Measurements from ENCODE around the gene MTHFD1.

The MTHFD1 gene

GRCh38 chr14:64421166-64421565 lies 33.0 kb downstream of the MTHFD1 start:
- H2BK120ac ChIP-seq (ENCODE audit: insufficient read depth, low read length, poor library complexity) = no peak overlapping the region
- H4K91ac ChIP-seq (ENCODE audit: low read depth, low read length) = no peak overlapping the region
- DNase-seq = peak in 1 of 2 donors; percentile 35
- no peak overlapping the region for H3K14ac ChIP-seq (ENCODE audit: low read length)
- H3K9ac ChIP-seq (ENCODE audit: low read length) = no peak overlapping the region
- H3K9me3 ChIP-seq (ENCODE audit: insufficient read depth, low read depth, low read length) = no peaks in the 10 kb centered on the region
- H3K4me1 ChIP-seq (ENCODE audit: control insufficient read depth in 1 of 2, insufficient read depth in 2 of 2, low read length in 2 of 2) = peaks cover 2 to 3% of the 10 kb centered on the region in 2 experiments
- no peak overlapping the region for H2BK5ac ChIP-seq (ENCODE audit: low read depth, low read length, poor library complexity)
- no peaks in the 10 kb centered on the region for H3K79me1 ChIP-seq (ENCODE audit: low read length)
- no peak overlapping the region for H2AFZ ChIP-seq (ENCODE audit: insufficient read depth, low read length, poor library complexity)
- no peak overlapping the region for H3K18ac ChIP-seq (ENCODE audit: low read length)
- no peak overlapping the region for H3K4me3 ChIP-seq (ENCODE audit: low read depth, low read length)
- H2BK12ac ChIP-seq (ENCODE audit: low read length) = no peak overlapping the region
- no peaks in the 10 kb centered on the region for H3K27me3 ChIP-seq (ENCODE audit: insufficient read depth, low read length)
- no peak overlapping the region for H4K8ac ChIP-seq (ENCODE audit: low read depth, low read length)
- H3K4me2 ChIP-seq (ENCODE audit: low read length) = no peak overlapping the region
- H3K4ac ChIP-seq (ENCODE audit: low read depth, low read length) = no peak overlapping the region
- peaks cover 14 to 21% of the 10 kb centered on the region in 2 experiments for H3K36me3 ChIP-seq (ENCODE audit: control insufficient read depth in 1 of 2, insufficient read depth in 2 of 2, low read length in 2 of 2)
- WGBS (ENCODE audit: extremely low coverage, insufficient coverage, insufficient read length) = no CpG with 5 or more reads among the region's 8 CpGs
- H3K23ac ChIP-seq (ENCODE audit: low read length) = no peak overlapping the region
- H3K27ac ChIP-seq (ENCODE audit: low read depth, low read length) = no peak overlapping the region
- no peak overlapping the region for H2AK5ac ChIP-seq (ENCODE audit: low read length)
- no peak overlapping the region for H4K12ac ChIP-seq (ENCODE audit: low read depth, low read length)
- no peaks in the 10 kb centered on the region for H3K79me2 ChIP-seq (ENCODE audit: control insufficient read depth, insufficient read depth, low read length, poor library complexity)

- no peak overlapping the region for H3K4me2 ChIP-seq (ENCODE audit: low read length)
- H3K79me1 ChIP-seq (ENCODE audit: low read length) = no peaks in the 10 kb centered on the region
- no peak for DNase-seq
- H2BK12ac ChIP-seq (ENCODE audit: low read length) = no peak overlapping the region
- no peak overlapping the region for H4K12ac ChIP-seq (ENCODE audit: low read depth, low read length)
- no peak overlapping the region for H3K23ac ChIP-seq (ENCODE audit: low read length)
- H2AFZ ChIP-seq (ENCODE audit: insufficient read depth, low read length, poor library complexity) = no peak overlapping the region
- WGBS (ENCODE audit: extremely low coverage, insufficient coverage, insufficient read length) = no CpG with 5 or more reads among the region's 1 CpG
- no peaks in the 10 kb centered on the region for H3K79me2 ChIP-seq (ENCODE audit: control insufficient read depth, insufficient read depth, low read length, poor library complexity)
- H3K9ac ChIP-seq (ENCODE audit: low read length) = no peak overlapping the region
- H2AK5ac ChIP-seq (ENCODE audit: low read length) = no peak overlapping the region
- H3K27ac ChIP-seq (ENCODE audit: low read depth, low read length) = no peak overlapping the region
- peaks cover 18 to 24% of the 10 kb centered on the region in 2 experiments for H3K36me3 ChIP-seq (ENCODE audit: control insufficient read depth in 1 of 2, insufficient read depth in 2 of 2, low read length in 2 of 2)
- H2BK5ac ChIP-seq (ENCODE audit: low read depth, low read length, poor library complexity) = no peak overlapping the region
- no peak overlapping the region for H3K18ac ChIP-seq (ENCODE audit: low read length)
- no peak overlapping the region for H3K4me3 ChIP-seq (ENCODE audit: low read depth, low read length)
- no peak overlapping the region for H4K91ac ChIP-seq (ENCODE audit: low read depth, low read length)
- H3K14ac ChIP-seq (ENCODE audit: low read length) = no peak overlapping the region
- no peak overlapping the region for H4K8ac ChIP-seq (ENCODE audit: low read depth, low read length)
- no peak overlapping the region for H2BK120ac ChIP-seq (ENCODE audit: insufficient read depth, low read length, poor library complexity)
- peaks cover 2 to 3% of the 10 kb centered on the region in 2 experiments for H3K4me1 ChIP-seq (ENCODE audit: control insufficient read depth in 1 of 2, insufficient read depth in 2 of 2, low read length in 2 of 2)
- H3K9me3 ChIP-seq (ENCODE audit: insufficient read depth, low read depth, low read length) = no peaks in the 10 kb centered on the region
- no peaks in the 10 kb centered on the region for H3K27me3 ChIP-seq (ENCODE audit: insufficient read depth, low read length)
- H3K4ac ChIP-seq (ENCODE audit: low read depth, low read length) = no peak overlapping the region
Measured at GRCh38 chr14:64422005-64422404, 33.9 kb downstream of the MTHFD1 start.

- peaks cover 2 to 3% of the 10 kb centered on the region in 2 experiments for H3K4me1 ChIP-seq (ENCODE audit: control insufficient read depth in 1 of 2, insufficient read depth in 2 of 2, low read length in 2 of 2)
- H3K9ac ChIP-seq (ENCODE audit: low read length) = no peak overlapping the region
- no peak overlapping the region for H3K18ac ChIP-seq (ENCODE audit: low read length)
- H3K4ac ChIP-seq (ENCODE audit: low read depth, low read length) = no peak overlapping the region
- peaks cover 19 to 25% of the 10 kb centered on the region in 2 experiments for H3K36me3 ChIP-seq (ENCODE audit: control insufficient read depth in 1 of 2, insufficient read depth in 2 of 2, low read length in 2 of 2)
- H2BK5ac ChIP-seq (ENCODE audit: low read depth, low read length, poor library complexity) = no peak overlapping the region
- H3K27me3 ChIP-seq (ENCODE audit: insufficient read depth, low read length) = no peaks in the 10 kb centered on the region
- H3K4me3 ChIP-seq (ENCODE audit: low read depth, low read length) = no peak overlapping the region
- no peak overlapping the region for H2AFZ ChIP-seq (ENCODE audit: insufficient read depth, low read length, poor library complexity)
- no peak for DNase-seq
- H3K79me1 ChIP-seq (ENCODE audit: low read length) = no peaks in the 10 kb centered on the region
- H4K91ac ChIP-seq (ENCODE audit: low read depth, low read length) = no peak overlapping the region
- H4K12ac ChIP-seq (ENCODE audit: low read depth, low read length) = no peak overlapping the region
- no peak overlapping the region for H3K27ac ChIP-seq (ENCODE audit: low read depth, low read length)
- no peak overlapping the region for H3K4me2 ChIP-seq (ENCODE audit: low read length)
- H2BK12ac ChIP-seq (ENCODE audit: low read length) = no peak overlapping the region
- no peak overlapping the region for H2AK5ac ChIP-seq (ENCODE audit: low read length)
- no peak overlapping the region for H3K14ac ChIP-seq (ENCODE audit: low read length)
- H3K9me3 ChIP-seq (ENCODE audit: insufficient read depth, low read depth, low read length) = no peaks in the 10 kb centered on the region
- no peak overlapping the region for H4K8ac ChIP-seq (ENCODE audit: low read depth, low read length)
- no peaks in the 10 kb centered on the region for H3K79me2 ChIP-seq (ENCODE audit: control insufficient read depth, insufficient read depth, low read length, poor library complexity)
- WGBS (ENCODE audit: extremely low coverage, insufficient coverage, insufficient read length) = no CpG with 5 or more reads among the region's 7 CpGs
- no peak overlapping the region for H2BK120ac ChIP-seq (ENCODE audit: insufficient read depth, low read length, poor library complexity)
- H3K23ac ChIP-seq (ENCODE audit: low read length) = peak overlapping the region; percentile 17
Measured at GRCh38 chr14:64422756-64423155, 34.6 kb downstream of the MTHFD1 start.

GRCh38 chr14:64423987-64424386 lies 35.8 kb downstream of the MTHFD1 start:
- Histone ChIP-seq H2BK12ac (ENCODE audit: low read length) (no peak overlapping the region), H4K8ac (ENCODE audit: low read depth, low read length) (no peak overlapping the region), H3K4ac (ENCODE audit: low read depth, low read length) (no peak overlapping the region), H3K14ac (ENCODE audit: low read length) (no peak overlapping the region), H3K79me2 (ENCODE audit: control insufficient read depth, insufficient read depth, low read length, poor library complexity) (no peaks in the 10 kb centered on the region), H3K27ac (ENCODE audit: low read depth, low read length) (no peak overlapping the region), H3K36me3 (ENCODE audit: control insufficient read depth in 1 of 2, insufficient read depth in 2 of 2, low read length in 2 of 2) (peaks cover 13 to 22% of the 10 kb centered on the region in 2 experiments), H3K23ac (ENCODE audit: low read length) (no peak overlapping the region), H3K18ac (ENCODE audit: low read length) (no peak overlapping the region), H3K4me1 (ENCODE audit: control insufficient read depth in 1 of 2, insufficient read depth in 2 of 2, low read length in 2 of 2) (peaks cover 2 to 3% of the 10 kb centered on the region in 2 experiments), H2BK5ac (ENCODE audit: low read depth, low read length, poor library complexity) (no peak overlapping the region), H3K79me1 (ENCODE audit: low read length) (no peaks in the 10 kb centered on the region), H3K27me3 (ENCODE audit: insufficient read depth, low read length) (no peaks in the 10 kb centered on the region), H3K4me2 (ENCODE audit: low read length) (no peak overlapping the region), H3K4me3 (ENCODE audit: low read depth, low read length) (no peak overlapping the region), H2AK5ac (ENCODE audit: low read length) (no peak overlapping the region), H4K12ac (ENCODE audit: low read depth, low read length) (no peak overlapping the region), H4K91ac (ENCODE audit: low read depth, low read length) (no peak overlapping the region), H3K9ac (ENCODE audit: low read length) (no peak overlapping the region), H2BK120ac (ENCODE audit: insufficient read depth, low read length, poor library complexity) (no peak overlapping the region), H2AFZ (ENCODE audit: insufficient read depth, low read length, poor library complexity) (no peak overlapping the region), H3K9me3 (ENCODE audit: insufficient read depth, low read depth, low read length) (no peaks in the 10 kb centered on the region)
- DNase-seq = no peak
- WGBS (ENCODE audit: extremely low coverage, insufficient coverage, insufficient read length) = no CpG with 5 or more reads among the region's 6 CpGs

All from trophoblast cell (in vitro differentiated cells and primary cell).